K562 (cell line): ENCODE data around the gene PTK6.

Experiments used
- CEBPZ ChIP-seq: fragments of 150-350 bp; IDR thresholded peaks from 2 replicates; pipeline ENCODE4 v1.6.1; 2014; ENCODE audit warnings: low read depth, mild to moderate bottlenecking, low read length, borderline replicate concordance
- POLR2AphosphoS5 ChIP-seq: IDR thresholded peaks from 2 replicates; pipeline ENCODE4 v1.6.1; 2011; ENCODE audit warnings: mild to moderate bottlenecking, low read depth, low read length, moderate library complexity; ENCODE audit not compliant: control insufficient read depth, insufficient read depth

- no peak for TF ChIP-seq CEBPZ
- no peak for TF ChIP-seq POLR2AphosphoS5
Measured at GRCh38 chr20:63533388-63533787, 3.8 kb downstream of the PTK6 start.
